Stimulated activated CD8-positive, alpha-beta memory T cell treated with anti-CD3 and anti-CD28 coated beads, Interleukin-12 subunit alpha, Interleukin-12 subunit beta, amount 100 ng/mL, for 4 hours (primary cell): ENCODE results near the gene SMYD4.
"Not testable (repeated sequence)": the region's sequence is repeated elsewhere in the genome, so short reads cannot be mapped to it uniquely, and the experiment has no call there.

ENCODE experiments used
- DNase-seq: peaks from one replicate; pipeline ENCODE4 v3.0.0-alpha.2; 2020; ENCODE audit warnings: low read depth

SMYD4 gene

DNA sequence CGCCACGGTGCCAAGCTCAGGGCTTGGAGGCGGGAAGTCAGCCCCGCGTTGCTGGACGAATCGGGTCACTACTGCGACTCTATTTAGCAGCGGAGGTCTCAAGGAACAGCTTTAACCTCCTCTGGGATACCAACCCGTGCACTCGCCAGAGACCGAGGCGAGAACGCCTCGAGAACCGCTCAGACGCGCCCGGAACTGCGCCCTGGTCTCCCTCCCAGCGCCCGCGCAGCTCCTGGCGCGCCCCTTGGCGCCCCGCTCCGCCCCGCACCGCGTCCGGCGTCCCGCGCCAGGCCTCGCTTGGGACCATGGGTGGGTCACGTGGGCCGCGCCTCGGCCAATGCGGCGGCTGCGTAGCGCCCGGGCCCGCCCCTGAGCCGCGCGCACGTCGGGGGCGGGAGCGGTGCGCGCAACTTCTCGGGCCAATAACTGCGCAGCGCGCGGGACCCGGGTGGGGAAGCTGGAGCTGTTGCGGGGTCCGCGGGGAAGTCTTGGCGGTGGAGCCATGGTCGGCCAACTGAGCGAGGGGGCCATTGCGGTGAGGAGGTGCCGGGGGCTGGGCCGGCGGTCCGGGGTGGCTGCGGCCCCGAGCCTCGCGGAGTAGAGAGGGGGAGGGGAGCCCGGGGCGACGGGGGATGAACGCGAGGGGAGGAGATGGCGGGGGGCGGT, at the start of gene SMYD4, which contains the start of gene RPA1:
Gene SMYD4 (minus strand): TSS at position 311 of the 666 bp plus-strand sequence. CDS start 1,908 bp downstream, outside the sequence.
Gene RPA1 (plus strand): TSS at position 414 of the 666 bp plus-strand sequence. CDS start 89 bp downstream, at position 503.
- DNase-seq: peak; percentile 80

DNA sequence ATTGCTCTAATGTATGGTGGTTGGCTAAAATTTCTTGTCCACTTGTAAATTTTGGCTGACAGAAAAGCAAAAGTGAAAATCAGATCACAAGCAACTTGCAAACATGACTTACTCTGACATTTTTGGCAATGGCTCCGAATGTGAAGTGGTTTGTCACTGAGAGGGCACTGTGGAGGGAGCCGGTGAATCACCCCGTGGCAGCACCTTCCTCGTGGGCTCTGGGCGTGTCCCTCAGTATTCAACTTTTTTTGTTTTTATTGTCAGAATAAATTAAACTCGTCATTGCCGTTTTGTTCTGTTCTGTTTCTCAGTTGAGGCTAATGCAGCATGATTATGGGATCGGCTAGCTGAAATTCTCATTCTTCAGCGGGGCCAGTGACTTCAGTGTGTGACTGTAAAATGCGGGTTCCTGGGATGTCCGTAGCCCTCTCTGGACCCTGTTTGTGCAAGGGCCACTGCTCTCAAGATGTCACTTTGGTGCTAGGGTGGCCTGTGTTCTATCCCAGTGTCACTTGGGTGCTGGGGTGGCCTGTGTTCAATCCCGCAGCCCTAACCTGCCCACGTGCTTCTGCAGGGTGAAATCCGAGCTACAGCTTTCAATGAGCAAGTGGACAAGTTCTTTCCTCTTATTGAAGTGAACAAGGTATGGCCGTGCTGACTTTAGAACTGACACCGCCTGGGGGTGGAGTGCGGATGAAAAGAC, 48.9 kb upstream of the SMYD4 start:
- no peak for DNase-seq

DNA sequence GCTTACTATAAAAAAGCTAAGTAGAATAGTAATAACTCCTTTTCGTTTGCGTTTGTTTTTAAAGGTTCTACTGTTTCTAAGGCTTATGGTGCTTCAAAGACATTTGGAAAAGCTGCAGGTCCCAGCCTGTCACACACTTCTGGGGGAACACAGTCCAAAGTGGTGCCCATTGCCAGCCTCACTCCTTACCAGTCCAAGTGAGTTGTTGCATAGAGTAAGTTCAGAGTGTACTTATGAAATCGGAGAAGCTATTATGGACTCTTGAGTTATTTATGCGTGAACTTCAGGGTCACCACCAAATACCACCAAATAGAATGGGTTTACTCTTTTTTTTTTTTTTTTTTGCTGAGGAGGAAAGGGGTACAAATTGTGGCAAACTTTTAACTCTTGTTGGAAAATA, 45.9 kb upstream of the SMYD4 start:
- no peak for DNase-seq

DNA sequence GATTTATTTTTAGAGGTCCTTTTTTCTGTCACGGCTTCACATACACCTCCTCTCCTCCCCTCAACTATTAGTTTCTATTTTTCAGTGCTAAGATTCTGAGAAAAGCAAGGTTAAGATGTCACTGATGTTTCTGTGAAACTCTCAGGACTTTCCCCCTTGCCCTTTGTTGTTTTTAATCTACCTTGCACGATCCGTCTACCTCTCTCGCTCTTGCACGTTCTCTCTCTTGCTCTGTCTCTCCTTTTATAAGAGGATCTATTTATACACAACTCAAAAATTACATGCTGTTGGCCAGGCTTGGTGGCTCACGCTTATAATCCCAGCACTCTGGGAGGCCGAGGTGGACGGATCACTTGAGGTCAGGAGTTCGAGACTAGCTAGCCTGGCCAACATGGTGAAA, 43.7 kb upstream of the SMYD4 start:
- DNase-seq: no peak

GRCh38 chr17:1872976-1873375, 43.3 kb upstream of the SMYD4 start:
- no peak for DNase-seq

GRCh38 chr17:1872254-1872653, 42.6 kb upstream of the SMYD4 start:
- no peak for DNase-seq

- DNase-seq: no peak
Measured at GRCh38 chr17:1871756-1872155, 42.1 kb upstream of the SMYD4 start.

DNA sequence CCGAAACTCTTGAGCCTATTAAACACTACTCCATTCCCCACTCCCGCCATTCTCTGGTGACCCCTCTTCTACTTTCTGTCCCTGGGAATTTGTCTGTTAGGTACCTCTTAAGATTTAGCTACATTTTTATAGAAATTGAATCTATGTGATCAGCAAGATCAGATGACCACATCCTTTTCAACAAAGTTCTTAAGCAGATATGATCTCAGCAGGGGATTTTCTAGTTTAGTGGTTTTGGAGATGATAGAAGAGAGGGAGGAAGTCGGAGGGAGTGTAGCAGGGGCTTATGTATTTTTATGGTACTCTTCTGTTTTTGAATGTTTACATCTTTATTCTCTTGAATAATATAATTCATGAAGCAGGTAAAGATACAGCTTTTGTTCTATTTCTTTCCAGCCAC, 40.9 kb upstream of the SMYD4 start:
- DNase-seq: no peak

DNA sequence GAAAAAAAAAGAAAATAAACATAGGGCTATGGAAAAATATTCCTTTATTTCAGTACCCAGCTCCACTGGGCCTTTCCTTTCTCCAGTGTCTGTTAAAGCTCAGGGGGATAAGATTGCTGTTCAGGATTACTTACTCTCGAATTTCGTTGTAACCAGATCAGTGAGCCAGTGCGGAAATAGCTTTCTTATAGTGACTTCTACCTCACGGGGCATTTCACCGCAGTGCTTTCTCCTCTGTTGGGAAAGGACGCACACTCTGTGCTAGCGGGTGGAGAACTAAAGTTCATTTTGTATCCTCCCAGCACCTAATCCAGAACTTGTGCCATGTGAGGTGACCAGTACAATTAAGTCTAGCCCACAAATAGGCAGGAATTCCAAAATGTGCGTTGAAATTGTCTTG, 38.4 kb upstream of the SMYD4 start:
- no peak for DNase-seq

- DNase-seq: no peak
Measured at GRCh38 chr17:1867307-1867706, 37.6 kb upstream of the SMYD4 start.

DNA sequence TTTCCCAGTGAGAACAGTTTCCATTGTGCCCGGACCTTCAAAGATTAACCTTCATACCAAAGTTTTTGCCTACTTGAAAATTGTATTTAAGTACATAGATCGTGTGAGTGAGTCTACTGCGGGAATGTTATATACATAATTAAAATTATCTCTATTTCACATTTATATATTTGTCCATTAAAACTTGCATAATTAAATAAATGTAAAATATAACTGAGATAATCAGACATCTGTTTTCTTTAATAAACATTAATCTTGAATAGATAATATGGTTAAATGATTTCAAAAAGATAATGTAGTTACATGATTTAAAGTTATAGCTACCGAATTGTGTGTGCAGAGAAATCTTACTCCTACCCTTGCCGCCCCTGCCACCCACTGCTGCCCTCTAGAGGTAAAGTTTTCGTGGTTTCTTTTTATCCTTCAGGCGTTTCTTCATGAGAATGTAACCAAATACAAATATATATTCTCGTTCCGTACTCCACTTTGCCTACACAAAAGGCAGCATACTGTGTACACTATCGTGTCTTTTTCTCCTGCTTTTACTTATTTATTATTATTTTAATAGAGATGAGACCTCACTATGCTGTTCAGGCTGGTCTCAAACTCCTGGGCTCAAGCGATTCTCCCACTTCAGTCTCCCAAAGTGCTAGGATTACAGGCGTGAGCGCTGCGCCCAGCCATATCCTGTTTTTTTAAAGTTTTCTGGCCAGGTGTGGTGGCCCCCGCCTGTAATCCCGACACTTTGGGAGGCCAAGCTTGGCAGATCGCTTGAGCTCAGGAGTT, 35.7 kb upstream of the SMYD4 start:
- no peak for DNase-seq

GRCh38 chr17:1861391-1862010, 31.8 kb upstream of the SMYD4 start:
- DNase-seq: no peak

GRCh38 chr17:1860978-1861377, 31.3 kb upstream of the SMYD4 start:
- no peak for DNase-seq

- not testable (repeated sequence) for DNase-seq
Measured at GRCh38 chr17:1856462-1856861, 26.8 kb upstream of the SMYD4 start.

- no peak for DNase-seq
Measured at GRCh38 chr17:1853698-1854097, 24.0 kb upstream of the SMYD4 start.

GRCh38 chr17:1852327-1852726, 22.6 kb upstream of the SMYD4 start:
- no peak for DNase-seq

DNA sequence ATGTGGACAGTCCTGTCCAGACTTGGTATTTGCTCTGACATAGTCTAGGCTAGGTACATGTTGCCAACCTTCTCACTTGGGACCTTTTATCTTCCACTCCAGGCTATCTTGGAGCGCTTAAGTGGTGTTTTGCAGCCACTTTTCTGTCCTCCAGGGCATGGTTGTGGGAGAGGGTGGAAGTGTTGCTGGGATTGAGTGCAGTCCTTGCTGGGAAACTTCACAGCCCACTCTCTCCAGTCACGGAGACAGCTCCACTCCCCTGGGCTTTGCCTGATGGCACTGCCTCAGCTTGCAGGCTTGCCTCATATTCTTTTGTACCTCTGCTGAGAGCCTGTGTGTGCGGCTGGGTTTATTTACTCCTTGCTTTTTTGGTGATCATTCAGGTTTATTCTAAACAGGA, 17.5 kb upstream of the SMYD4 start:
- DNase-seq: no peak

GRCh38 chr17:1843947-1844346, 14.2 kb upstream of the SMYD4 start:
- no peak for DNase-seq

DNA sequence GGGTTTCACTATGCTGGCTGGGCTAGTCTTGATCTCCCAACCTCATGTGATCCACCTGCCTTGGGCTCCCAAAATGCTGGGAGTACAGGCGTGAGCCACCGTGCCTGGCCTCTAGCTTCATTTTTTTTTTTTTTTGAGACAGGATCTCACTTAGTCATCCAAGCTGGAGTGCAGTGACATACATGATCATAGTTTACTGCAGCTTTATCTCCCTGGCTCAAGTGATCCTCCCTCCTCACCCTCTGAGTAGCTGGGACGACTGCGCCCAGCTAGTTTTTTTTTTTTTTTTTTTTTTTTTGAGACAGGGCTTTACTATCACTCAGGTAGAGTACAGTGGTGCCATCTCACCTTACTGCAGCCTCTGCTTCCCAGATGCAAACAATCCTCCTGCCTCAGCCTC, 9.8 kb upstream of the SMYD4 start:
- DNase-seq: no peak

- DNase-seq: no peak
Measured at GRCh38 chr17:1834380-1835149, 4.9 kb upstream of the SMYD4 start.

- no peak for DNase-seq
Measured at GRCh38 chr17:1830288-1830687, 586 bp upstream of the SMYD4 start.

DNA sequence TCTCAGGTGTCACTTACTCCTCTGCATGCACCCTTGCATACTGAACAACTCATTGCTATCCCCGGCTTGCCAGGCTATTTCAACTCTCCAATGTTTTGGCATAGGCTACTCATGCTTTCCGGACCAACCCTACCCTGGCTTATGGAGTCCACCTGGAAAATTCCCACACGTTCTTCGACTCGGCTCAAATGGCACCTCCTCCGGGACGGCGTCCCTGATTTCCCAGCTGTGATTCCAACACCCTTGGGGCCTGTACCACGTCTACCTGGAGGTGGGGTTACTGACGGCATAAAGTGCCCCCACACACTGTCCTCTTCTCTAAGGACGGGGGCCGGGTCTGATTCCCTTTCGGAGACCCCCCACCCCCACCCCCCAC, 498 bp downstream of the SMYD4 start:
- no peak for DNase-seq
